OCI-LY1 (cell line): ENCODE results near the gene AHSG.

Source experiments
- H2AFZ ChIP-seq: fragments of 200-600 bp; sonication (generic), shearing (Covaris generic); 2 replicates; pipeline ENCODE4 v1.6.0; 2014; ENCODE audit warnings: antibody characterized with exemption, mild to moderate bottlenecking, low read length
- H3F3A ChIP-seq: fragments of 200-600 bp; sonication (generic), shearing (Covaris generic); 2 replicates; pipeline ENCODE4 v1.6.0; 2014; ENCODE audit warnings: mild to moderate bottlenecking, antibody characterized with exemption, low read length, moderate library complexity; ENCODE audit not compliant: insufficient read depth
- H3K27ac ChIP-seq: fragments of 200-600 bp; sonication (generic); 2 replicates; pipeline ENCODE4 v1.5.1; 2014; ENCODE audit warnings: low read length, mixed run types, mild to moderate bottlenecking, low read depth; ENCODE audit not compliant: poor library complexity, severe bottlenecking
- H3K27me3 ChIP-seq: fragments of 200-600 bp; sonication (generic); 2 replicates; pipeline ENCODE4 v1.6.0; 2014; ENCODE audit warnings: antibody characterized with exemption, mild to moderate bottlenecking, low read length, moderate library complexity; ENCODE audit not compliant: insufficient read depth
- H3K36me3 ChIP-seq: fragments of 200-600 bp; sonication (generic); 2 replicates; pipeline ENCODE4 v1.6.1; 2014; ENCODE audit warnings: mild to moderate bottlenecking, antibody characterized with exemption, low read length, moderate library complexity, mixed read lengths; ENCODE audit not compliant: insufficient read depth
- H3K4me1 ChIP-seq: fragments of 200-600 bp; sonication (generic); 2 replicates; pipeline ENCODE4 v1.5.1; 2014; ENCODE audit warnings: mild to moderate bottlenecking, low read length, moderate library complexity; ENCODE audit not compliant: insufficient read depth, severe bottlenecking
- H3K4me2 ChIP-seq: fragments of 200-600 bp; sonication (generic), shearing (Covaris generic); 2 replicates; pipeline ENCODE4 v1.6.1; 2014; ENCODE audit warnings: low read length
- H3K4me3 ChIP-seq: fragments of 200-600 bp; sonication (generic); 2 replicates; pipeline ENCODE4 v1.5.1; 2014; ENCODE audit warnings: low read length, low read depth, mild to moderate bottlenecking, mixed read lengths; ENCODE audit not compliant: poor library complexity, severe bottlenecking
- H3K79me2 ChIP-seq: fragments of 200-600 bp; shearing (Covaris generic); 2 replicates; pipeline ENCODE4 v1.6.1; 2016; ENCODE audit warnings: mixed run types, low read length, mixed read lengths; ENCODE audit not compliant: insufficient read depth
- H3K9ac ChIP-seq: fragments of 200-600 bp; sonication (generic), shearing (Covaris generic); 2 replicates; pipeline ENCODE4 v1.6.1; 2014; ENCODE audit warnings: mild to moderate bottlenecking, low read length, mixed read lengths
- H3K9me2 ChIP-seq: fragments of 200-600 bp; sonication (generic), shearing (Covaris generic); 2 replicates; pipeline ENCODE4 v1.6.1; 2014; ENCODE audit warnings: low read depth, mild to moderate bottlenecking, low read length, mixed read lengths
- H3K9me3 ChIP-seq: fragments of 200-600 bp; shearing (Covaris generic); 2 replicates; pipeline ENCODE4 v1.6.1; 2014; ENCODE audit warnings: low read length, mixed read lengths
- H4K20me1 ChIP-seq: fragments of 200-600 bp; sonication (generic), shearing (Covaris generic); 2 replicates; pipeline ENCODE4 v1.6.0; 2016; ENCODE audit warnings: mild to moderate bottlenecking, low read length; ENCODE audit not compliant: insufficient read depth
- EZH2 ChIP-seq: fragments of 200-600 bp; sonication (generic), shearing (Covaris generic); IDR thresholded peaks from 2 replicates; pipeline ENCODE4 v1.8.0; 2017; ENCODE audit warnings: borderline replicate concordance, mixed run types, mild to moderate bottlenecking, antibody characterized with exemption, low read length, moderate library complexity, mixed read lengths
- TF ChIP-seq, protein P1 (sequence below): fragments of 200-600 bp; sonication (generic), shearing (Covaris generic); IDR thresholded peaks from 2 replicates; pipeline ENCODE4 v1.5.1; 2017; ENCODE audit warnings: mild to moderate bottlenecking, antibody characterized with exemption, low read length, moderate library complexity, mixed read lengths

Gene AHSG

DNA sequence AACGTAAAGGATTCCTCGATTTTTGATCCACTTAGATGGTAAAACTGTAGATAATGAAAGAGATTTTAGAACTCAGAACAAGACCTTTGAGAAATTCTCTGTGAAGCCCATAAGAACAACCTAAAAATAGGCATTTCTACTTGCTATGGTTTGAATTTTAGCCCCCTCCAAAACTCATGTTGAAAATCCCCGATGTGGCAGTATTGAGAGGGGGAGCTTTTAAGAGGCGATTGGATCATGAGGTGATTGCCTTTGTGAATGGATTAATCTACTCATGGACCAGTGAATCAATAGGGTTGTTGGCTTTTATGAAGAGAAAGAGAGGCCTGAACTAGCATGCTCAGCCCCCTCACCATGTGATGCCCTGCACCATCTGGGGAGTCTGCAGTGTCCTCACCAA is 20.2 kb upstream of the AHSG start:
- no peaks in the 10 kb centered on the region for H4K20me1 ChIP-seq
- H3K36me3 ChIP-seq = no peaks in the 10 kb centered on the region
- H3K79me2 ChIP-seq = no peaks in the 10 kb centered on the region
- H3F3A ChIP-seq = no peaks in the 10 kb centered on the region
- H3K9me3 ChIP-seq = no peaks in the 10 kb centered on the region
- no peaks in the 10 kb centered on the region for H3K9me2 ChIP-seq
- H2AFZ ChIP-seq = no peak overlapping the region
- H3K9ac ChIP-seq = no peak overlapping the region
- H3K4me2 ChIP-seq = no peak overlapping the region
- no peak for TF ChIP-seq EZH2
- TF ChIP-seq, protein P1, sequence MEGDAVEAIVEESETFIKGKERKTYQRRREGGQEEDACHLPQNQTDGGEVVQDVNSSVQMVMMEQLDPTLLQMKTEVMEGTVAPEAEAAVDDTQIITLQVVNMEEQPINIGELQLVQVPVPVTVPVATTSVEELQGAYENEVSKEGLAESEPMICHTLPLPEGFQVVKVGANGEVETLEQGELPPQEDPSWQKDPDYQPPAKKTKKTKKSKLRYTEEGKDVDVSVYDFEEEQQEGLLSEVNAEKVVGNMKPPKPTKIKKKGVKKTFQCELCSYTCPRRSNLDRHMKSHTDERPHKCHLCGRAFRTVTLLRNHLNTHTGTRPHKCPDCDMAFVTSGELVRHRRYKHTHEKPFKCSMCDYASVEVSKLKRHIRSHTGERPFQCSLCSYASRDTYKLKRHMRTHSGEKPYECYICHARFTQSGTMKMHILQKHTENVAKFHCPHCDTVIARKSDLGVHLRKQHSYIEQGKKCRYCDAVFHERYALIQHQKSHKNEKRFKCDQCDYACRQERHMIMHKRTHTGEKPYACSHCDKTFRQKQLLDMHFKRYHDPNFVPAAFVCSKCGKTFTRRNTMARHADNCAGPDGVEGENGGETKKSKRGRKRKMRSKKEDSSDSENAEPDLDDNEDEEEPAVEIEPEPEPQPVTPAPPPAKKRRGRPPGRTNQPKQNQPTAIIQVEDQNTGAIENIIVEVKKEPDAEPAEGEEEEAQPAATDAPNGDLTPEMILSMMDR = no peak
- H3K27me3 ChIP-seq = no peaks in the 10 kb centered on the region
- H3K4me1 ChIP-seq = peaks cover 3% of the 10 kb centered on the region
- H3K27ac ChIP-seq = no peak overlapping the region
- no peak overlapping the region for H3K4me3 ChIP-seq

DNA sequence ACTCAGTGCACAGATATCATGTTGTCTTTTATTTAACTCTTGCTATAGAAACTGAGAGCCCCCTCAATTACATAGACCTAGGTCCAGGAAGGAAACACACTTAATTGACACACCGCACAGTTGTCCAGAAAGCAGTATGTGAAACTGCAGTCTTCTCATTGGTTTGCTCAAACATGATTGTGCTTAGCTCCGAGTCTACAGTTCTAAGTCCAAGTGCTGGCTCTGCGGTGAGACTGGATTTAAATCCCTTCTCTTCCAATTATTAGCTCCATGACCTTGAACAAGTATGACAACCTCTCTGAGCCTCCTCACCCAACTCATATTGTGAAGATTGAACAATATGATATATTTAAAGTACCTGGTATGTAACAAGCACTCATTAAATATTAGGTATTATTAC is 19.0 kb upstream of the AHSG start:
- H3K79me2 ChIP-seq = no peaks in the 10 kb centered on the region
- no peak overlapping the region for H3K4me2 ChIP-seq
- H4K20me1 ChIP-seq = no peaks in the 10 kb centered on the region
- H3F3A ChIP-seq = no peaks in the 10 kb centered on the region
- no peaks in the 10 kb centered on the region for H3K9me2 ChIP-seq
- no peak overlapping the region for H3K9ac ChIP-seq
- H2AFZ ChIP-seq = no peak overlapping the region
- H3K4me1 ChIP-seq = peaks cover 3% of the 10 kb centered on the region
- no peak overlapping the region for H3K27ac ChIP-seq
- H3K9me3 ChIP-seq = no peaks in the 10 kb centered on the region
- no peak for TF ChIP-seq EZH2
- TF ChIP-seq, protein P1 = no peak
- no peak overlapping the region for H3K4me3 ChIP-seq
- H3K36me3 ChIP-seq = no peaks in the 10 kb centered on the region
- H3K27me3 ChIP-seq = no peaks in the 10 kb centered on the region

DNA sequence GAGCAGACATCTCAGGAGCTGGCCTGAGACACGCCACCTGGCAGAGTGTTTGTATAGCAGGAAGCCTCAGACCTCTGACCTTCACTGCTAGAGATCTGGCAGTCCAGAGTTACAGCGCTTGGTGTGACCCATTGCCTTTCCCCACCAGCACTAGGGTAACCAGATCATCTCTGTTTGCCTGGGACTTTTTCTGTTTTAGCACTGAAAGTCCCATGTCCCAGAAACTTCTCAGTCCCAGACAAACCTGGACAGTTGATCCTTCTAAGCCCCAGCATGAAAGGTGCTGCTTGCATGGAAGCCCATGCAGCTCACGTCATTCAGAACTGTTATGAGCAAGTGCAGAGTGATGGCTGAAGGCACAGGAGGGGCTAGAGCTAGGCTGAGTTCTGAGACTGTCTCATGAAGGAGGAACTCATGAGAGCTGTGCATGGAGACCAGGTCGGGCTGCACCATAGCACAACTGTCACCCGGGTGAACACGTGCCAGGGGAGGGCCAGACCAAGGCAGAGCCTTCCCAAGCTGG is 18.2 kb upstream of the AHSG start:
- H3K4me1 ChIP-seq = peaks cover 3% of the 10 kb centered on the region
- H3F3A ChIP-seq = no peaks in the 10 kb centered on the region
- H2AFZ ChIP-seq = no peak overlapping the region
- no peaks in the 10 kb centered on the region for H3K36me3 ChIP-seq
- H3K9me2 ChIP-seq = no peaks in the 10 kb centered on the region
- H3K27ac ChIP-seq = no peak overlapping the region
- TF ChIP-seq EZH2 = no peak
- TF ChIP-seq, protein P1 = no peak
- no peak overlapping the region for H3K9ac ChIP-seq
- H3K79me2 ChIP-seq = no peaks in the 10 kb centered on the region
- no peak overlapping the region for H3K4me3 ChIP-seq
- no peak overlapping the region for H3K4me2 ChIP-seq
- no peaks in the 10 kb centered on the region for H3K9me3 ChIP-seq
- H3K27me3 ChIP-seq = no peaks in the 10 kb centered on the region
- no peaks in the 10 kb centered on the region for H4K20me1 ChIP-seq
